ENCODE measurements around the gene NACA2. TPM values are rescaled to one million over a fixed set of nuclear protein-coding genes. Genes with fewer than 3 reads are reported as not detected.
A peak's percentile ranks its signal among the peaks of the same experiment; 100 is the strongest.

The NACA2 gene
- total RNA-seq, 1 experiment from 2014 or later, result not detected

GRCh38 chr17:61580502-61580901 lies 10.5 kb downstream of the NACA2 start:
- no peaks in the 10 kb centered on the region for H3K36me3 ChIP-seq (ENCODE audit: control insufficient read depth in 1 of 2, insufficient read depth in 2 of 2, low read length in 2 of 2)
- no peaks in the 10 kb centered on the region for H3K9me2 ChIP-seq (ENCODE audit: insufficient read depth)
- H3K4me3 ChIP-seq (replicated peaks in 1 of 2; ENCODE audit: low read depth in 1 of 2, low read length in 2 of 2), result no peak overlapping the region
- RAD21 ChIA-PET (ENCODE audit: low non-redundant PET in 1 of 2, low total read pairs in 2 of 2, uncharacterized antibody in 2 of 2, unreplicated experiment in 2 of 2), result no interaction called here
- peaks cover 16 to 36% of the 10 kb centered on the region in 2 experiments for H3K4me1 ChIP-seq (ENCODE audit: control insufficient read depth in 1 of 2, insufficient read depth in 2 of 2, low read length in 2 of 2)
- H3K4me2 ChIP-seq (ENCODE audit: low read length), result no peak overlapping the region
- H3K27ac ChIP-seq (ENCODE audit: low read depth, low read length), result no peak overlapping the region
- POLR2A ChIA-PET, result no interaction called here
- CTCF ChIA-PET, result interaction anchor here (1.5 kb wide), 1 partner anchor 168 kb away, joined by 4 read pairs; no protein-coding TSS in a partner anchor
- TF ChIP-seq JUND (IDR thresholded peaks at IDR 0.05) (no peak), CBX3 (IDR thresholded peaks at IDR 0.05; ENCODE audit: low read depth) (no peak)
- no peak for DNase-seq (ENCODE audit: low read depth, low spot score)
- H3K9me3 ChIP-seq (ENCODE audit: control insufficient read depth in 1 of 2, insufficient read depth in 1 of 2, low read depth in 1 of 2, low read length in 2 of 2), result no peaks in the 10 kb centered on the region
- intact Hi-C loops (cut with micrococcal nuclease), result no loop called here
- no TSS peak for BruUV-seq (replicated peaks)
- H3K79me2 ChIP-seq (ENCODE audit: insufficient read depth, low read length), result no peaks in the 10 kb centered on the region
- peak overlapping the region; percentile 6 for H2AFZ ChIP-seq (ENCODE audit: low read depth, low read length, poor library complexity, severe bottlenecking)
- no peak overlapping the region for H3K9ac ChIP-seq (ENCODE audit: low read length)
- no peaks in the 10 kb centered on the region for H4K20me1 ChIP-seq (ENCODE audit: insufficient read depth)
- no peaks in the 10 kb centered on the region for H3K27me3 ChIP-seq (ENCODE audit: insufficient read depth, low read length)
- no peak for ATAC-seq

GRCh38 chr17:61579961-61580360 lies 11.1 kb downstream of the NACA2 start:
- Histone ChIP-seq H3K4me2 (ENCODE audit: low read length) (no peak overlapping the region), H4K20me1 (ENCODE audit: insufficient read depth) (no peaks in the 10 kb centered on the region), H3K27ac (ENCODE audit: low read depth, low read length) (no peak overlapping the region), H3K4me1 (ENCODE audit: control insufficient read depth in 1 of 2, insufficient read depth in 2 of 2, low read length in 2 of 2) (peaks cover 22 to 41% of the 10 kb centered on the region in 2 experiments), H3K36me3 (ENCODE audit: control insufficient read depth in 1 of 2, insufficient read depth in 2 of 2, low read length in 2 of 2) (no peaks in the 10 kb centered on the region), H3K27me3 (ENCODE audit: insufficient read depth, low read length) (no peaks in the 10 kb centered on the region), H3K9me3 (ENCODE audit: control insufficient read depth in 1 of 2, insufficient read depth in 1 of 2, low read depth in 1 of 2, low read length in 2 of 2) (no peaks in the 10 kb centered on the region), H3K9ac (ENCODE audit: low read length) (no peak overlapping the region), H3K9me2 (ENCODE audit: insufficient read depth) (no peaks in the 10 kb centered on the region), H2AFZ (ENCODE audit: low read depth, low read length, poor library complexity, severe bottlenecking) (no peak overlapping the region), H3K4me3 (replicated peaks in 1 of 2; ENCODE audit: low read depth in 1 of 2, low read length in 2 of 2) (no peak overlapping the region), H3K79me2 (ENCODE audit: insufficient read depth, low read length) (no peaks in the 10 kb centered on the region)
- no TSS peak for BruUV-seq (replicated peaks)
- TF ChIP-seq SRF (IDR thresholded peaks at IDR 0.05; ENCODE audit: low read depth), result no peak
- TF ChIP-seq EZH2phosphoT487 (IDR thresholded peaks at IDR 0.05; ENCODE audit: borderline replicate concordance), result no peak
- no peak for TF ChIP-seq CEBPB (IDR thresholded peaks at IDR 0.05; ENCODE audit: low read depth)
- no peak for TF ChIP-seq ELF1 (IDR thresholded peaks at IDR 0.05; ENCODE audit: borderline replicate concordance, low read depth)
- no peak for TF ChIP-seq EGR1 (IDR thresholded peaks at IDR 0.05; ENCODE audit: low read depth)
- no peak for TF ChIP-seq RAD21 (IDR thresholded peaks at IDR 0.05; ENCODE audit: low read depth)
- no peak for TF ChIP-seq ZBTB33 (IDR thresholded peaks at IDR 0.05; ENCODE audit: extremely low read depth, insufficient replicate concordance, low read length)
- no peak for TF ChIP-seq ZFX (IDR thresholded peaks at IDR 0.05)
- TF ChIP-seq FOSL1 (IDR thresholded peaks at IDR 0.05; ENCODE audit: low read depth), result no peak
- no peak for TF ChIP-seq EZH2 (IDR thresholded peaks at IDR 0.05)
- no peak for TF ChIP-seq REST (IDR thresholded peaks at IDR 0.05; ENCODE audit: low read depth)
- TF ChIP-seq SP1 (IDR thresholded peaks at IDR 0.05; ENCODE audit: low read depth), result no peak
- no peak for ATAC-seq
- POLR2A ChIA-PET, result no interaction called here
- RAD21 ChIA-PET (ENCODE audit: low non-redundant PET in 1 of 2, low total read pairs in 2 of 2, uncharacterized antibody in 2 of 2, unreplicated experiment in 2 of 2), result no interaction called here
- CTCF ChIA-PET, result interaction anchor here (1.5 kb wide), 1 partner anchor 168 kb away, joined by 4 read pairs; no protein-coding TSS in a partner anchor
- no peak for DNase-seq (ENCODE audit: low read depth, low spot score)
- intact Hi-C loops (cut with micrococcal nuclease), result loop anchor here (5.0 to 10.0 kb wide), 2 partner anchors 593 to 855 kb away; no protein-coding TSS in a partner anchor
